B cell (primary cell): Measurements from ENCODE around the gene TBX3. TPM values are rescaled to one million over a fixed set of nuclear protein-coding genes. Genes with fewer than 3 reads are reported as not detected.

Source experiments
- ATAC-seq: fragments of 200-7000 bp; cut with Tn5 transposase; one replicate; pipeline ENCODE4 v1.10.0; 2021; ENCODE audit warnings: low read depth, mild to moderate bottlenecking, moderate number of reproducible peaks, moderate library complexity
- CTCF ChIA-PET: fragments of 350-600 bp; sonication (Branson Sonifier 250); formaldehyde crosslinking; loops from one replicate; lab custom pipeline; 2021; ENCODE audit warnings: antibody characterized with exemption, inconsistent platforms; lab: Charles Lee
- POLR2A ChIA-PET: fragments of 350-600 bp; sonication (Branson Sonifier 250); formaldehyde crosslinking; loops from one replicate; lab custom pipeline; 2021; ENCODE audit warnings: antibody characterized with exemption; lab: Charles Lee
- DNase-seq: peaks from one replicate; pipeline ENCODE4 v3.0.0; 2013
- H2AFZ ChIP-seq: 2 replicates; pipeline ENCODE4 v1.6.1; 2012; ENCODE audit warnings: mild to moderate bottlenecking, low read depth, low read length; ENCODE audit not compliant: insufficient read depth, poor library complexity, severe bottlenecking
- H3K27ac ChIP-seq, 2 donors: 1 replicate in 1 of 2; 2 replicates in 1 of 2; pipeline ENCODE4 v1.5.1; 2012 to 2013; ENCODE audit warnings: low read length in 2 of 2, mild to moderate bottlenecking in 2 of 2, moderate library complexity in 1 of 2
- H3K27me3 ChIP-seq, 4 experiments: fragments of 200-600 bp in 1 of 4; sonication (generic) in 1 of 4; replicated peaks in 1 of 4; 1 replicate in 2 of 4; 2 replicates in 2 of 4; pipeline versions ENCODE4 v1.6.1 to v1.7.0; 2013 to 2016; ENCODE audit warnings: low read length in 3 of 4, mild to moderate bottlenecking in 2 of 4, mixed read lengths in 1 of 4, moderate library complexity in 1 of 4; ENCODE audit not compliant: insufficient read depth in 4 of 4, control insufficient read depth in 3 of 4; ENCODE audit errors: control extremely low read depth in 1 of 4
- H3K36me3 ChIP-seq, 2 experiments: replicated peaks in 1 of 2; 1 replicate in 1 of 2; 2 replicates in 1 of 2; pipeline versions ENCODE4 v1.6.1 to v1.7.1; 2013; ENCODE audit warnings: low read length in 1 of 2; ENCODE audit not compliant: insufficient read depth in 2 of 2, control insufficient read depth in 1 of 2; ENCODE audit errors: control extremely low read depth in 1 of 2, extremely low read depth in 1 of 2
- H3K4me1 ChIP-seq, 2 donors: fragments of 200-600 bp in 1 of 2; sonication (generic) in 1 of 2; 1 replicate in 1 of 2; 2 replicates in 1 of 2; pipeline versions ENCODE4 v1.5.1 to v1.6.1; 2013 to 2017; ENCODE audit warnings: low read length in 2 of 2; ENCODE audit not compliant: control insufficient read depth in 2 of 2, insufficient read depth in 2 of 2
- H3K4me2 ChIP-seq: replicated peaks from 2 replicates; pipeline ENCODE3; 2012; ENCODE audit warnings: mild to moderate bottlenecking, low read depth, low read length; ENCODE audit not compliant: poor library complexity, severe bottlenecking
- H3K4me3 ChIP-seq, 5 experiments: fragments of 200-600 bp in 1 of 5; sonication (generic) in 1 of 5; 1 replicate in 3 of 5; 2 replicates in 2 of 5; pipeline versions ENCODE4 v1.5.1 to v1.7.0; 2011 to 2016; ENCODE audit warnings: low read length in 4 of 5, mild to moderate bottlenecking in 4 of 5, low read depth in 2 of 5, control low read depth in 1 of 5, moderate library complexity in 1 of 5; ENCODE audit not compliant: insufficient read depth in 1 of 5; ENCODE audit errors: control extremely low read depth in 1 of 5, extremely low read depth in 1 of 5
- H3K79me2 ChIP-seq: fragments of 200-600 bp; sonication (generic); one replicate; pipeline ENCODE4 v1.6.0; 2016; ENCODE audit warnings: low read length; ENCODE audit not compliant: control insufficient read depth, insufficient read depth
- H3K9ac ChIP-seq: fragments of 200-600 bp; sonication (generic); 2 replicates; pipeline ENCODE4 v1.6.1; 2017; ENCODE audit warnings: mild to moderate bottlenecking, low read length, moderate library complexity
- H3K9me3 ChIP-seq, 3 donors: one replicate each; pipeline versions ENCODE4 v1.6.1 to v1.7.1; 2013; ENCODE audit warnings: low read length in 2 of 3; ENCODE audit not compliant: control insufficient read depth in 2 of 3, insufficient read depth in 1 of 3; ENCODE audit errors: control extremely low read depth in 1 of 3
- H4K20me1 ChIP-seq: 2 replicates; pipeline ENCODE4 v1.6.0; 2012; ENCODE audit warnings: mild to moderate bottlenecking, low read length; ENCODE audit not compliant: insufficient read depth, control insufficient read depth, poor library complexity, severe bottlenecking
- H3K27ac Mint-ChIP-seq: one replicate; pipeline ENCODE4 v1.8.0; 2021; ENCODE audit warnings: mixed read lengths
- H3K27me3 Mint-ChIP-seq: one replicate; pipeline ENCODE4 v1.8.0; 2021; ENCODE audit warnings: mixed read lengths
- H3K4me1 Mint-ChIP-seq: one replicate; pipeline ENCODE4 v1.8.0; 2021; ENCODE audit warnings: mixed read lengths
- H3K4me3 Mint-ChIP-seq: one replicate; pipeline ENCODE4 v1.8.0; 2021; ENCODE audit warnings: mixed read lengths
- H3K9me3 Mint-ChIP-seq: one replicate; pipeline ENCODE4 v1.8.0; 2022; ENCODE audit warnings: mixed read lengths; ENCODE audit not compliant: insufficient read depth
- CTCF ChIP-seq: fragments of 200-600 bp; IDR thresholded peaks from one replicate; pipeline ENCODE4 v1.8.0; 2022; ENCODE audit warnings: antibody characterized with exemption, mild to moderate bottlenecking
- EZH2 ChIP-seq: IDR thresholded peaks from 2 replicates; pipeline ENCODE4 v1.6.1; 2012; ENCODE audit warnings: borderline replicate concordance, low read depth, mild to moderate bottlenecking, moderate library complexity, low read length; ENCODE audit not compliant: insufficient read depth, poor library complexity, severe bottlenecking
- WGBS: methylation state at CpG from one replicate; pipeline ENCODE4 v1.1.5; 2013; ENCODE audit warnings: missing lambda C conversion rate; ENCODE audit not compliant: insufficient coverage; 5-methylcytosine and 5-hydroxymethylcytosine counted together
- intact Hi-C: fragments of 100-400 bp; cut with micrococcal nuclease; formaldehyde crosslinking; loops from one replicate; pipeline ENCODE4 v1.10.0; 2022
- polyA plus RNA-seq: library from polyadenylated mRNA; depleted of rRNA; stranded (reverse); fragments of >200 nt; gene quantifications from 2 replicates; pipeline ENCODE4 v1.2.3, GENCODE V29; 2012
- total RNA-seq, 2 donors: library from RNA; stranded (reverse); fragments of 120-200 nt in 1 of 2; gene quantifications; 1 replicate in 1 of 2; 2 replicates in 1 of 2; pipeline versions ENCODE4 v1.2.3 to v1.2.4, GENCODE V29; 2013 to 2022

The TBX3 gene
- total and polyA plus RNA-seq, 2 donors (not counting 1 experiment from before 2014, with no cell fraction given) = not detected

- ATAC-seq (no peak), DNase-seq (no peak)
- Mint-ChIP-seq H3K27me3 (peaks cover 4% of the 10 kb centered on the region), H3K27ac (no peak overlapping the region), H3K9me3 (no peaks in the 10 kb centered on the region), H3K4me3 (no peak overlapping the region), H3K4me1 (no peaks in the 10 kb centered on the region)
- intact Hi-C loops = no loop called here
- no peak overlapping the region for H3K4me3 ChIP-seq
- CTCF ChIA-PET = interaction anchor here (1.0 to 1.1 kb wide), 2 partner anchors 14 to 30 kb away, joined by 3 read pairs; no protein-coding TSS in a partner anchor
- no peaks in the 10 kb centered on the region for H3K79me2 ChIP-seq
- H3K27me3 ChIP-seq = no peaks in the 10 kb centered on the region
- H3K9ac ChIP-seq = no peak overlapping the region
- no peak overlapping the region for H2AFZ ChIP-seq
- no peak overlapping the region for H3K27ac ChIP-seq
- no peak for TF ChIP-seq EZH2
- no peak for TF ChIP-seq CTCF
- peaks cover 0 to 5% (median 0%) of the 10 kb centered on the region in 3 donors for H3K9me3 ChIP-seq
- 92% methylated on average over 2 of the region's 3 CpGs for WGBS
- POLR2A ChIA-PET = no interaction called here
- no peaks in the 10 kb centered on the region for H3K36me3 ChIP-seq
- no peak overlapping the region for H3K4me2 ChIP-seq
- no peaks in the 10 kb centered on the region for H4K20me1 ChIP-seq
- no peaks in the 10 kb centered on the region for H3K4me1 ChIP-seq
Measured at GRCh38 chr12:114648711-114649110, 35.3 kb downstream of the TBX3 start.

- WGBS = 79% methylated on average over 4 of the region's 6 CpGs
- Mint-ChIP-seq H3K27ac (no peak overlapping the region), H3K9me3 (no peaks in the 10 kb centered on the region), H3K27me3 (peaks cover 6% of the 10 kb centered on the region), H3K4me3 (no peak overlapping the region), H3K4me1 (no peaks in the 10 kb centered on the region)
- intact Hi-C loops = no loop called here
- Histone ChIP-seq H3K9ac (no peak overlapping the region), H3K79me2 (no peaks in the 10 kb centered on the region), H3K9me3 (no peaks in the 10 kb centered on the region), H2AFZ (no peak overlapping the region), H3K27me3 (peaks cover 0 to 3% (median 0%) of the 10 kb centered on the region in 4 experiments), H3K4me1 (no peaks in the 10 kb centered on the region), H3K36me3 (no peaks in the 10 kb centered on the region), H4K20me1 (no peaks in the 10 kb centered on the region), H3K27ac (no peak overlapping the region), H3K4me2 (no peak overlapping the region), H3K4me3 (no peak overlapping the region)
- ChIA-PET CTCF (no interaction called here), POLR2A (no interaction called here)
- TF ChIP-seq EZH2 = no peak
- TF ChIP-seq CTCF = no peak
- DNase-seq (no peak), ATAC-seq (no peak)
Measured at GRCh38 chr12:114638790-114639435, 45.1 kb downstream of the TBX3 start.
